Activated CD4-positive, alpha-beta memory T cell treated with anti-CD3 and anti-CD28 coated beads for 36 hours (primary cell): Measurements from ENCODE around the gene GNAI3. TPM values are rescaled to one million over a fixed set of nuclear protein-coding genes. Genes with fewer than 3 reads are reported as not detected.
A peak's percentile ranks its signal among the peaks of the same experiment; 100 is the strongest.

Experiments
- CTCF ChIA-PET: fragments of 350-600 bp; sonication (Branson Sonifier 250); formaldehyde crosslinking; loops from one replicate; lab custom pipeline; 2021; ENCODE audit warnings: antibody characterized with exemption, inconsistent platforms; lab: Charles Lee
- POLR2A ChIA-PET: fragments of 350-600 bp; sonication (Branson Sonifier 250); formaldehyde crosslinking; loops from one replicate; lab custom pipeline; 2021; ENCODE audit warnings: antibody characterized with exemption; lab: Charles Lee
- DNase-seq: peaks from one replicate; pipeline ENCODE4 v3.0.0-alpha.2; 2020
- H3K27ac Mint-ChIP-seq: one replicate; pipeline ENCODE4 v1.8.0; 2021; ENCODE audit warnings: mixed read lengths
- H3K27me3 Mint-ChIP-seq: one replicate; pipeline ENCODE4 v1.8.0; 2021; ENCODE audit warnings: mixed read lengths
- H3K36me3 Mint-ChIP-seq: one replicate; pipeline ENCODE4 v1.8.0; 2021; ENCODE audit warnings: mixed read lengths
- H3K4me1 Mint-ChIP-seq: one replicate; pipeline ENCODE4 v1.8.0; 2021; ENCODE audit warnings: low read depth, mixed read lengths
- H3K4me3 Mint-ChIP-seq: one replicate; pipeline ENCODE4 v1.8.0; 2021; ENCODE audit warnings: mild to moderate bottlenecking, mixed read lengths
- H3K9me3 Mint-ChIP-seq: one replicate; pipeline ENCODE4 v1.8.0; 2021; ENCODE audit warnings: mixed read lengths
- intact Hi-C: fragments of 100-400 bp; cut with micrococcal nuclease; formaldehyde crosslinking; loops from one replicate; pipeline ENCODE4 v1.15.1; 2023
- total RNA-seq, 2 experiments: library from RNA; stranded (reverse); gene quantifications; one replicate each; pipeline ENCODE4 v1.2.3, GENCODE V29; 2021

Gene GNAI3
- total RNA-seq, 2 experiments from 2014 or later: 9.2 to 9.9 TPM

DNA sequence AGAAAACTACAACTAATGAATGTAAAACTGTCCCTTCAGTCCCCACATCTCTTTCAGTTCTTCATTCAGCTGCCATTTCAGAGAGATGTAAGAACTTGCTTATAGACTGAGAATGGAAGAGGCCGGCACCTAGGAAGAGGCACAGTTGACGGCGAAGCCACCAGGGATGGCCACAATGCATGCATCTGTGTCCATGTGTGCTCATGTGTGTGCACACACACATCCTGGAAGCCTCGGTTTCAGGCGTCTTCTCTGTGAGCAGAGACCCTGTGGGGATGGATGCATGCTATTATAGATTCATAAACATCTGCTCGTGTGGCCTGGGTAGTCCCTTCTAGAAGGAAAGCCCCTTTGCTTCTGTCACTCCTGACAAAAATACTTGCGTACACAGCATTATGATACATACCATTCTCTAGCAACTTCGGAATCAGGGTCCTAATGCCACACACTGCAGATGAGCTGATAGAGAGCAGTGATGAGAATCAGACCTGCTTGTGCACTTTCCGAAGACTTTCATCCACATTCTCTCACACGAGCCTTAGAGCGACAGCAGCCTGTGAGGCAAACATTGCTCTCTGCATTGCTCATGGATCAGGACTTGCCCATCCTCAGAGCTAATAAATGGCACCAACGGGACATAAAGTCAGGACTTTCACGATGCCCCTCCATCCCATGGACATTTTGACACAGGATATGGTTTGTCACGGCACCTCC is 21.2 kb upstream of the GNAI3 start:
- Mint-ChIP-seq H3K27ac (no peak overlapping the region), H3K27me3 (no peaks in the 10 kb centered on the region), H3K4me3 (no peak overlapping the region), H3K4me1 (peaks cover 14% of the 10 kb centered on the region), H3K36me3 (no peaks in the 10 kb centered on the region), H3K9me3 (no peaks in the 10 kb centered on the region)
- ChIA-PET CTCF (interaction anchor here (1.3 to 21.1 kb wide), 4 partner anchors 12 to 326 kb away, joined by 3 to 1096 read pairs (median 6); partner anchors contain the start of genes AMIGO1, ATXN7L2 and CYB561D1), POLR2A (no interaction called here)
- no peak for DNase-seq
- intact Hi-C loops: no loop called here

DNA sequence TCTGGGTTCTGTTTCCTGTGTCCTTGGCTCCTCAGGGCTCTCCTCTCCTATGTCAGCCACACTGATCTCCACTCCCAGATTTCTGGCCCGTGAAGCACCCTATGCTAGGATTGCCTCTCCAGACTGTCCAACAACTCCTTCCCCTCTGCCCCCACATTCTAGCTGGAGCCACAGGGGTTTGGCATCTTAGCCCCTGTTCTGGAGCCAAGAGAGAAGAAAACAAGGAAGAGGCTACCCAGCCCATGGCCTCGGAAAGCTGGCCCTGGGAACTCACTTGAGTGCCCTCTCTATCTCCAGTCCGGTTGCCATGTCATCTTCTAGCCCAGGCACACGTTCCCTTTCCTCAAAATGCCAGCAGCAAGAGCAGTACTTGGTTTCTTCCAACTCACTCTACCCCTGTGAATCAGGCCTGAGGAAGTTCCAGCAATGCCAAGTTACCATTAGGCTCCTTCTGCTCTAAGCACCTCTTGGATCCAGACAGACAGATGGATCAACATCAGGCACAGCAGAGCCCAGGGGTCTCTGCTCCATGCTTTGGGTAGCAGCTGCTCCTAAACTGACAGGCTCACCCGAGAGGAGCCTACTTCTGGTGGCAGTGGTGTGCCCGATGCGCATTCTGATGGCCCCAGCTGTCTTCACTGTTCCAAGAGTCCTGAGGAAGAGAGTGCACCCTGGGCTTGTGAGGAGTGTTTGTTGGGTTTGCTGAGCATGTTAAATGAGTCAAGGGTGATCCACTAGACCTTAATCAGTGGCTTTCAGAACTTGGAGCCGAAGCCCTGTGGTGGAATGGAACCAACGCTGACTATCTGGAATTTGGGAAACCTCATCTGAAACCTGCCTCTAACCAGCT is 20.3 kb upstream of the GNAI3 start:
- H3K4me3 Mint-ChIP-seq: no peak overlapping the region
- peak; percentile 4 for DNase-seq
- ChIA-PET POLR2A (no interaction called here), CTCF (interaction anchor here (1.3 to 21.1 kb wide), 6 partner anchors 13 to 327 kb away, joined by 3 to 1096 read pairs (median 5); partner anchors contain the start of genes AMIGO1, ATXN7L2 and CYB561D1)
- H3K9me3 Mint-ChIP-seq: no peaks in the 10 kb centered on the region
- peaks cover 20% of the 10 kb centered on the region for H3K4me1 Mint-ChIP-seq
- H3K27me3 Mint-ChIP-seq: no peaks in the 10 kb centered on the region
- intact Hi-C loops: no loop called here
- no peaks in the 10 kb centered on the region for H3K36me3 Mint-ChIP-seq
- no peak overlapping the region for H3K27ac Mint-ChIP-seq

DNA sequence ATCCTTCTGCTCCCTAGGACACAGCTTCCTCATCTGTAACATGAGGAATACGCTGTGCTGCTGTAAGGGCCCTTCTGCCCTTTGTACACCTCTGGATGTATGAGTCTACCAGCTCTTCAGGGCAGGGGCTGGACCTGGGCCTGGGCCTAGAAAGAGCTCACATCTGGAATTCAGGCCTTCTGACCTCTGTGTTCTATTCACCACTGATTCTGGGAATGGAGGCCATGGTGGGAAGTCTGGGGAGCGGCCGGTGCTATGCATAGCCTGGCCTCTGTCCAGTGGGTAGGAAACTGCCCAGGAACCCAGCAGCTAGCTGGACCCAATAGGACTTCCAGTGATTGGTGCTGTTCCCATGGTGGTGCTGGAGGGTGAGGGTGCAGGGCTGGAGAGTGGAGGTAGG is 19.7 kb upstream of the GNAI3 start:
- H3K4me1 Mint-ChIP-seq: peaks cover 20% of the 10 kb centered on the region
- no peak overlapping the region for H3K4me3 Mint-ChIP-seq
- intact Hi-C loops: no loop called here
- ChIA-PET POLR2A (no interaction called here), CTCF (interaction anchor here (1.3 to 21.1 kb wide), 6 partner anchors 13 to 327 kb away, joined by 3 to 1096 read pairs (median 5); partner anchors contain the start of genes AMIGO1, ATXN7L2 and CYB561D1)
- H3K27ac Mint-ChIP-seq: no peak overlapping the region
- H3K27me3 Mint-ChIP-seq: no peaks in the 10 kb centered on the region
- H3K9me3 Mint-ChIP-seq: no peaks in the 10 kb centered on the region
- no peaks in the 10 kb centered on the region for H3K36me3 Mint-ChIP-seq
- DNase-seq: peak; percentile 3

DNA sequence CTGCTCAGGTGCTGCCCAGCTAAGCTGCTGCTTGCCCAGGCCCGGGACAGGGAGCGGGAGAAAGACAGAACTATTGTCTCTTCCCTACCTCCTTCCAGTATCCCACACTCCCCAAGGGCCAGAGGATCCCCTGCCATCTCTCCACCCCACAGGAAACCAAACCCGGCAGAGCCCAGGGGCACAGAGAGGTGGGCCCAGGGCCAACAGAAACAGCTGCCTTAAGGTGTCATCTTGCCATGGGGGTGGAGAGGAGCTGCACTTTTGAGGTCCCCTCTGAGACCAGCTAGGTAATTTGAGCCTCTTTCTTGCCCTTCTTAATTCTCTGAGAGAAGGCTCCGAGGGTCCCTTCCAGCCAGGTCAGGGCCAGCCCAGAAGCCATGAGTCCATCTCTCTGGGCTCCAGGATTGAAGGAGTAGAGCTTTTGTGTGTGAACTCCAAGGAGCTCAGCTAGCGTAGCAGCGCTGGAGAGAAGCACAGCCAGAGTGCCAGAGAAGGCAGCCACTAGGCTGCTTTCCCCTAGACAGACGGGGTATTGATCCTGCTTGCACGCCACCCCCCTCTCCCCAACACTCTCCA is 18.4 kb upstream of the GNAI3 start:
- ChIA-PET CTCF (interaction anchor here (0.7 to 21.1 kb wide), 8 partner anchors 19 to 329 kb away, joined by 3 to 1096 read pairs (median 4); partner anchors contain the start of genes AMIGO1, ATXN7L2, CYB561D1 and GNAI3), POLR2A (interaction anchor here (0.8 to 2.3 kb wide), 4 partner anchors 31 to 46 kb away, joined by 3 to 10 read pairs (median 6); partner anchors contain the start of genes ATXN7L2 and CYB561D1)
- Mint-ChIP-seq H3K27me3 (no peaks in the 10 kb centered on the region), H3K36me3 (no peaks in the 10 kb centered on the region), H3K4me3 (no peak overlapping the region), H3K9me3 (no peaks in the 10 kb centered on the region), H3K4me1 (peaks cover 20% of the 10 kb centered on the region), H3K27ac (no peak overlapping the region)
- intact Hi-C loops: no loop called here
- peak; percentile 5 for DNase-seq

DNA sequence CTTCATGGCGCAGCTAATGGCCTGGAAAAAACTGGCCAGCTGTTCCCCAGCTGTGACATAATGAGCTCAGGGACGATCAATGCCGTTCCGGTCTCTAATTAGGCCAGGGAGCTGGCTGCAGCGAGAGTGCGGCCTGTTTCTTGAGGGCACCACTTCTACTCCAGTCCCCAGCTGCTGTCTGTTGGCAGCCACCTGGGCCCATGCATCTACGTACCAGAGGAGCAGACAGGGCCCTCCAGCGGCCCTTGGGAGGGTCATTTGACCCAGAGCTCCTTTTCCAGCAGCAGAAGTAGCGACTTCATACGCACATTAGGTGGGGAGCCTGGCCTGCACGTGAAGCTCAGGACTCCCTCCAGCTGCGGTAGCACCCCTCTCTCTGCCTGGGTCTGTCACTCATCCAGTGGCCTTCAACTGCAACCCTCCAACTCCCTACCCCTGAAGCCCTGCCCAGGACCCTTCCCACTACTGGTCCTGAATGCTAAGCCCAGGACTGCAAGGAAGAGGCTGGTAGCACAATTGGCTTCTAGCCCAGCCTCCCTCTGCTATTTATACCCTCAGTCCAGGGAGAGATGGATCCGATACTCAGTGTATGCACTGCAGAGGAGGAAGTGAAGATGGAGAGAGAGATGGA is 17.8 kb upstream of the GNAI3 start:
- intact Hi-C loops: no loop called here
- H3K27ac Mint-ChIP-seq: no peak overlapping the region
- H3K27me3 Mint-ChIP-seq: no peaks in the 10 kb centered on the region
- H3K36me3 Mint-ChIP-seq: no peaks in the 10 kb centered on the region
- peaks cover 20% of the 10 kb centered on the region for H3K4me1 Mint-ChIP-seq
- no peak for DNase-seq
- no peak overlapping the region for H3K4me3 Mint-ChIP-seq
- ChIA-PET POLR2A (interaction anchor here (0.8 to 2.3 kb wide), 5 partner anchors 18 to 47 kb away, joined by 3 to 10 read pairs (median 7); partner anchors contain the start of genes ATXN7L2, CYB561D1 and GNAI3), CTCF (interaction anchor here (0.8 to 21.1 kb wide), 7 partner anchors 18 to 329 kb away, joined by 3 to 1096 read pairs (median 13); partner anchors contain the start of genes AMIGO1, ATXN7L2, CYB561D1 and GNAI3)
- H3K9me3 Mint-ChIP-seq: no peaks in the 10 kb centered on the region

DNA sequence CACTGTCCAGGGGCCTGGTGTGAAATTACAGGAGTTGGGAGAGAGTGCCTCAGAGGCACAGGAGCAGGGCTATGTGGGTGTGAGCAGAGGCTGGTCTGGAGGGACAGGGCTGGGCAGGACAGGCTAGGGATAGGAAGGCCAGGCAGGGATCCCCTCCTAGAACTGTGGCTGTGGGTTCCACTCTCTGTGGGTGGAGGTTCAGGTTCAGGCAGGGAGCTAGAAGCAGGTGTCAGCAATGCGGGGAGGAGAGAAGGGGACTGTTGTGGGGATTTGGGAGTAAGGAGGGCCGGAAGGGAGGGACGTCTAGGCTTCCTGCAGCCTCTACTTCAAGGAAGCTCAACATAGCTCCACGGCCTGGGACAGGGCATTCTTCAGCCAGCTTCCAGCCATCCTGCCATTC is 17.0 kb upstream of the GNAI3 start:
- Mint-ChIP-seq H3K27ac (no peak overlapping the region), H3K27me3 (no peaks in the 10 kb centered on the region), H3K4me1 (peaks cover 20% of the 10 kb centered on the region), H3K36me3 (no peaks in the 10 kb centered on the region), H3K4me3 (no peak overlapping the region), H3K9me3 (no peaks in the 10 kb centered on the region)
- intact Hi-C loops: no loop called here
- POLR2A ChIA-PET: interaction anchor here (0.6 to 2.6 kb wide), 6 partner anchors 17 to 368 kb away, joined by 3 to 21 read pairs (median 8); partner anchors contain the start of genes CYB561D1, GNAI3 and SARS1
- DNase-seq: no peak
- CTCF ChIA-PET: interaction anchor here (0.6 to 21.1 kb wide), 40 partner anchors 8 to 1059 kb away, joined by 3 to 1096 read pairs (median 6); partner anchors contain the start of genes AMIGO1, ATXN7L2, CELSR2 and CYB561D1

DNA sequence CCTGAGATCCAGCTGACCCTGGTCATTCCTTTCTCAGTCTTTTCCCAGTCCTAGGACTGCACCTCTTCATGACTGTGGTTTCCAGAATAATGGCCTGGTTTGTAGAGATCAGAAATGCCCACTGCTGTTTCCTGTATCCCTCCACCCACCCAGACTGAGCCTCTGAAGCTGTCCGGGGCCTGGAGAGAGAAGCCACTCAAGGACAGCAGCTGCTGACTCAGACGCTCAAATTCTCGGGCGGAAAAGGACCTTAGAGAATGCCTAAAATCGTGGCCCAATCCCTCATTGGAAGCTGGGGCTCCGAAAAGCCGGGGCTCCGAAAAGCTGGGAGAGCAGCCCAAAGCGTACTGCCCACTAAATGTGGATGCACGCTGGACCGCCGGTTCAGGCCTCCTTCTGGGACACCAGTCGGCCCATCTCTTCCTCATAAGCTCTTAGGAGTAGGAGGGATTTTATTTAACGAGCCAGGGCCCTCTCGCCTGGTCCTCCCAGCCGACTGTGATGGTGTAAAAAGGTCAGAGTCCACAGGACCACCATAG is 16.5 kb upstream of the GNAI3 start:
- Mint-ChIP-seq H3K4me1 (peaks cover 20% of the 10 kb centered on the region), H3K9me3 (no peaks in the 10 kb centered on the region), H3K36me3 (no peaks in the 10 kb centered on the region), H3K4me3 (no peak overlapping the region), H3K27ac (no peak overlapping the region), H3K27me3 (no peaks in the 10 kb centered on the region)
- intact Hi-C loops: loop anchor here (1.0 to 2.0 kb wide), 7 partner anchors 32 to 331 kb away; partner anchors contain the start of genes CYB561D1 and PSRC1
- POLR2A ChIA-PET: interaction anchor here (0.6 to 2.6 kb wide), 8 partner anchors 17 to 369 kb away, joined by 3 to 21 read pairs (median 6); partner anchors contain the start of genes CYB561D1, GNAI3 and SARS1
- CTCF ChIA-PET: interaction anchor here (0.6 to 21.1 kb wide), 68 partner anchors 9 to 1060 kb away, joined by 3 to 1096 read pairs (median 4); partner anchors contain the start of genes AHCYL1, AMIGO1, AMPD2 and ATXN7L2
- DNase-seq: no peak

DNA sequence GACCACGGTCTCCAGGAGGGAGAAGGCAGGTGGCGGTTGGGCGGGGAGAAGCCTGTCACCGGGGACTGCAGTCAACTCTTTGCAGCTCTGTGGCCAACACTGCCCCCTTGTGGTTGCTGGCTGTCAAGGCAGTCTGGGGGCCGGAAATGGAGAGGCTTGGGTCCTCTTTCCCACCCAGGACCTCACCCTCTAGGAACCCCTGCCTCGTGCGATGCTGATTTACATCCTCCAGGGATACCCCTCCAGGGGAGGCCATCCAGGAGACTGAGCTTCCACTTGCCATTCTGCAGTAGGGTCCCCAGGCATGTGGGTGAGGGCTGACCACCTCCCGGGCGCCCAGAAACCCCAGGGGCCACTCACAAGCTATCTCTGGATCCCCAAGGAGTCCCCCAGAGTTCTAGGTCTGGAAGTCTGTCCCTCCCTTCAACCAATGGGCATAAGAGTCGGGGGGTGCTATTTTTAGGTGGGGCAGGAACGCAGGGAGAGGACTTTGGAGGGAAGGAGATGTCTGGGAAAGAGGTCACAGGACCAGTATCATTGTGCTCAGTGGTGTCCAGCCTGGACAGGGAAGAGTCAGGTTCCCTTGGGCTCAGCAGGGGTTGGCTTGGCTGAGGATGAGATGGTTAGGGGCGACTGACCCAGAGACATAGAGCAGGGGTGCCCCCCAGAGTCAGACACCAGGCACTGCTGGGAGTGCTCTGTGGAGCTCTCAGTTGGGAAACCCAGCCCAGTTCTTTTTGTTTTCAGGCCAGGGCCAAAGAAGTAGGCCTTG is 15.9 kb upstream of the GNAI3 start:
- Mint-ChIP-seq H3K36me3 (no peaks in the 10 kb centered on the region), H3K27me3 (no peaks in the 10 kb centered on the region), H3K4me1 (peaks cover 20% of the 10 kb centered on the region), H3K9me3 (no peaks in the 10 kb centered on the region), H3K27ac (peak overlapping the region; percentile 81), H3K4me3 (peak overlapping the region; percentile 59)
- CTCF ChIA-PET: interaction anchor here (0.5 to 21.1 kb wide), 83 partner anchors 9 to 703 kb away, joined by 3 to 1096 read pairs (median 4); partner anchors contain the start of genes AHCYL1, AMIGO1, AMPD2 and ATXN7L2
- intact Hi-C loops: loop anchor here (1.0 to 2.0 kb wide), 7 partner anchors 32 to 332 kb away; partner anchors contain the start of genes CYB561D1 and PSRC1
- POLR2A ChIA-PET: interaction anchor here (1.0 to 2.6 kb wide), 9 partner anchors 16 to 318 kb away, joined by 3 to 21 read pairs (median 4); partner anchors contain the start of genes AMPD2, CYB561D1, GNAI3 and GNAT2
- DNase-seq: peak; percentile 94

DNA sequence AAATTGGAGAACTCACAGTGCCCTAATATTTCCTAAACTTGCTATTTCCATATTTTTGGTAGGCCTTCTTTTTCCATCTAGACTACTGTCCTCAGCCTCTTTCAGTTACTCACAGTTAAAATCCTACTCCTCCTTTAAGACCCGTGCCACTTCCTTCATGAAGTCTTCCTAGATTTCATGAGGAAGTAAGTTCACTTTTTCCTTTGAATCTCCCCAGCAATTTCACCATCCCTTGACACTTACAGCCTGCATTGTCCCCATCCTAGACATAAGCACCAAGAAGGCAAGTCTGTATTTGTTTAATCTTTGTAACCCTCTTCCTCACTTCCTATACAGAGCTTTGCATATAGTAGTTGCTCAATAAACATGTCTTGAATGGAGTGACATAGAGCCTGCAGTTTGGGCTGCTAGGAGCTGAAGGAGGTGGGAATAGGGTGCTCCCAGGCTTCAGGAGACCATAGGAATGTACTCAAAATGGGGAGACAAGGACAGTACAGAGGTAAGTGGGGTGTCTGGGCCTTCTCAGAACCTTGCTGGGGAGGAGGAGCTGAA is 14.0 kb upstream of the GNAI3 start:
- Mint-ChIP-seq H3K9me3 (no peaks in the 10 kb centered on the region), H3K27me3 (no peaks in the 10 kb centered on the region), H3K4me1 (peaks cover 20% of the 10 kb centered on the region), H3K4me3 (no peak overlapping the region), H3K27ac (no peak overlapping the region), H3K36me3 (no peaks in the 10 kb centered on the region)
- intact Hi-C loops: no loop called here
- DNase-seq: no peak
- ChIA-PET POLR2A (no interaction called here), CTCF (interaction anchor here (1.5 to 21.1 kb wide), 6 partner anchors 10 to 256 kb away, joined by 3 to 1096 read pairs (median 53); partner anchors contain the start of genes AMIGO1, ATXN7L2, CYB561D1 and SORT1)
